Loucy (cell line): Measurements from ENCODE around the gene ADRM1.

Experiments
- H2AFZ ChIP-seq: fragments of 200-600 bp; sonication (generic); 2 replicates; pipeline ENCODE4 v1.6.0; 2016; ENCODE audit warnings: antibody characterized with exemption, mild to moderate bottlenecking, low read length, moderate library complexity
- H3F3A ChIP-seq: fragments of 200-600 bp; 2 replicates; pipeline ENCODE4 v1.6.0; 2016; ENCODE audit warnings: antibody characterized with exemption, low read depth, mild to moderate bottlenecking
- H3K27me3 ChIP-seq: fragments of 200-600 bp; sonication (generic); 2 replicates; pipeline ENCODE4 v1.6.1; 2014; ENCODE audit warnings: low read length, mild to moderate bottlenecking; ENCODE audit not compliant: insufficient read depth, poor library complexity, severe bottlenecking
- H3K36me3 ChIP-seq: fragments of 200-600 bp; sonication (generic); 2 replicates; pipeline ENCODE4 v1.6.1; 2016; ENCODE audit warnings: low read length; ENCODE audit not compliant: insufficient read depth
- H3K4me1 ChIP-seq: fragments of 200-600 bp; sonication (generic); 2 replicates; pipeline ENCODE4 v1.5.1; 2014; ENCODE audit warnings: low read length, mild to moderate bottlenecking; ENCODE audit not compliant: insufficient read depth, poor library complexity, severe bottlenecking
- H3K4me2 ChIP-seq: fragments of 200-600 bp; sonication (generic); 2 replicates; pipeline ENCODE4 v1.6.0; 2014; ENCODE audit warnings: antibody characterized with exemption, low read length, low read depth, mild to moderate bottlenecking; ENCODE audit not compliant: poor library complexity, severe bottlenecking
- H3K4me3 ChIP-seq: fragments of 200-600 bp; sonication (generic); 2 replicates; pipeline ENCODE4 v1.5.1; 2014; ENCODE audit warnings: low read length, mild to moderate bottlenecking, mixed read lengths; ENCODE audit not compliant: poor library complexity, severe bottlenecking
- H3K79me2 ChIP-seq: fragments of 200-600 bp; sonication (generic); 2 replicates; pipeline ENCODE4 v1.6.1; 2014; ENCODE audit warnings: low read length; ENCODE audit not compliant: insufficient read depth
- H3K9ac ChIP-seq: fragments of 200-600 bp; sonication (generic); 2 replicates; pipeline ENCODE4 v1.6.0; 2014; ENCODE audit warnings: mild to moderate bottlenecking, low read depth, low read length, moderate library complexity; ENCODE audit not compliant: poor library complexity, severe bottlenecking
- H3K9me2 ChIP-seq: fragments of 200-600 bp; sonication (generic); replicated peaks from 2 replicates; pipeline ENCODE4 v1.6.1; 2016; ENCODE audit warnings: low read depth, low read length, mixed read lengths
- H3K9me3 ChIP-seq: fragments of 200-600 bp; sonication (generic); 2 replicates; pipeline ENCODE4 v1.6.1; 2014; ENCODE audit warnings: mild to moderate bottlenecking, antibody characterized with exemption, low read length, low read depth; ENCODE audit not compliant: insufficient read depth
- H4K20me1 ChIP-seq: fragments of 200-600 bp; sonication (generic); 2 replicates; pipeline ENCODE4 v1.6.0; 2014; ENCODE audit warnings: antibody characterized with exemption, low read length, mild to moderate bottlenecking; ENCODE audit not compliant: insufficient read depth, poor library complexity, severe bottlenecking
- EZH2phosphoT487 ChIP-seq: fragments of 200-600 bp; IDR thresholded peaks from 2 replicates; pipeline ENCODE4 v1.6.1; 2018; ENCODE audit warnings: antibody characterized with exemption, mild to moderate bottlenecking, moderate library complexity, borderline replicate concordance
- TF ChIP-seq, protein P1 (sequence below): fragments of 200-600 bp; sonication (generic); conservative IDR thresholded peaks from 2 replicates; pipeline ENCODE4 v1.5.1; 2014; ENCODE audit warnings: mild to moderate bottlenecking, antibody characterized with exemption, low read length

Gene ADRM1

GRCh38 chr20:62320581-62321354, 18.0 kb downstream of the ADRM1 start:
- Histone ChIP-seq H3K4me1 (no peaks in the 10 kb centered on the region), H3K9me2 (no peaks in the 10 kb centered on the region), H3K9me3 (no peaks in the 10 kb centered on the region), H3K27me3 (no peaks in the 10 kb centered on the region), H3F3A (no peaks in the 10 kb centered on the region), H3K4me2 (no peak overlapping the region), H2AFZ (no peak overlapping the region), H3K36me3 (no peaks in the 10 kb centered on the region), H3K9ac (no peak overlapping the region), H3K79me2 (no peaks in the 10 kb centered on the region), H4K20me1 (no peaks in the 10 kb centered on the region), H3K4me3 (no peak overlapping the region)
- TF ChIP-seq, protein P1, sequence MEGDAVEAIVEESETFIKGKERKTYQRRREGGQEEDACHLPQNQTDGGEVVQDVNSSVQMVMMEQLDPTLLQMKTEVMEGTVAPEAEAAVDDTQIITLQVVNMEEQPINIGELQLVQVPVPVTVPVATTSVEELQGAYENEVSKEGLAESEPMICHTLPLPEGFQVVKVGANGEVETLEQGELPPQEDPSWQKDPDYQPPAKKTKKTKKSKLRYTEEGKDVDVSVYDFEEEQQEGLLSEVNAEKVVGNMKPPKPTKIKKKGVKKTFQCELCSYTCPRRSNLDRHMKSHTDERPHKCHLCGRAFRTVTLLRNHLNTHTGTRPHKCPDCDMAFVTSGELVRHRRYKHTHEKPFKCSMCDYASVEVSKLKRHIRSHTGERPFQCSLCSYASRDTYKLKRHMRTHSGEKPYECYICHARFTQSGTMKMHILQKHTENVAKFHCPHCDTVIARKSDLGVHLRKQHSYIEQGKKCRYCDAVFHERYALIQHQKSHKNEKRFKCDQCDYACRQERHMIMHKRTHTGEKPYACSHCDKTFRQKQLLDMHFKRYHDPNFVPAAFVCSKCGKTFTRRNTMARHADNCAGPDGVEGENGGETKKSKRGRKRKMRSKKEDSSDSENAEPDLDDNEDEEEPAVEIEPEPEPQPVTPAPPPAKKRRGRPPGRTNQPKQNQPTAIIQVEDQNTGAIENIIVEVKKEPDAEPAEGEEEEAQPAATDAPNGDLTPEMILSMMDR: no peak
- TF ChIP-seq EZH2phosphoT487: no peak

- Histone ChIP-seq H3K9ac (no peak overlapping the region), H3K36me3 (no peaks in the 10 kb centered on the region), H3K27me3 (no peaks in the 10 kb centered on the region), H4K20me1 (no peaks in the 10 kb centered on the region), H3K79me2 (no peaks in the 10 kb centered on the region), H3K4me1 (no peaks in the 10 kb centered on the region), H3K9me3 (no peaks in the 10 kb centered on the region), H3K9me2 (no peaks in the 10 kb centered on the region), H3F3A (no peaks in the 10 kb centered on the region), H3K4me2 (no peak overlapping the region), H2AFZ (no peak overlapping the region), H3K4me3 (no peak overlapping the region)
- TF ChIP-seq, protein P1: no peak
- TF ChIP-seq EZH2phosphoT487: no peak
These were observed 18.7 kb downstream of the ADRM1 start for GRCh38 chr20:62321521-62321948.

- TF ChIP-seq, protein P1: no peak
- no peak for TF ChIP-seq EZH2phosphoT487
- no peak overlapping the region for H2AFZ ChIP-seq
- H3K79me2 ChIP-seq: no peaks in the 10 kb centered on the region
- no peaks in the 10 kb centered on the region for H3K36me3 ChIP-seq
- no peak overlapping the region for H3K4me2 ChIP-seq
- H3K4me1 ChIP-seq: no peaks in the 10 kb centered on the region
- H3F3A ChIP-seq: no peaks in the 10 kb centered on the region
- H3K9me3 ChIP-seq: no peaks in the 10 kb centered on the region
- no peaks in the 10 kb centered on the region for H3K27me3 ChIP-seq
- no peak overlapping the region for H3K9ac ChIP-seq
- H3K4me3 ChIP-seq: no peak overlapping the region
- no peaks in the 10 kb centered on the region for H3K9me2 ChIP-seq
- H4K20me1 ChIP-seq: no peaks in the 10 kb centered on the region
These were observed 19.2 kb downstream of the ADRM1 start for GRCh38 chr20:62321975-62322374.
